ENCODE measurements around the gene TXNL4A.

TXNL4A gene

GRCh38 chr18:79935925-79936324 is 52.4 kb downstream of the TXNL4A start:
- no peak for DNase-seq (ENCODE audit: low read depth, low spot score)

- no peak for DNase-seq (ENCODE audit: low read depth, low spot score)
Measured at GRCh38 chr18:79935499-79935898, 52.9 kb downstream of the TXNL4A start.

GRCh38 chr18:79935098-79935480 is 53.3 kb downstream of the TXNL4A start:
- no peak for DNase-seq (ENCODE audit: low read depth, low spot score)

- DNase-seq (ENCODE audit: low read depth, low spot score), result no peak
Measured at GRCh38 chr18:79934311-79935097, 53.9 kb downstream of the TXNL4A start.

GRCh38 chr18:79933765-79934164 is 54.6 kb downstream of the TXNL4A start:
- DNase-seq (ENCODE audit: low read depth, low spot score), result no peak

- DNase-seq (ENCODE audit: low read depth, low spot score), result no peak
Measured at GRCh38 chr18:79932907-79933306, 55.5 kb downstream of the TXNL4A start.

GRCh38 chr18:79931475-79931874 is 56.9 kb downstream of the TXNL4A start:
- no peak for DNase-seq (ENCODE audit: low read depth, low spot score)

GRCh38 chr18:79930020-79930642 is 58.2 kb downstream of the TXNL4A start:
- DNase-seq (ENCODE audit: low read depth, low spot score), result no peak

GRCh38 chr18:79928563-79928960 is 59.8 kb downstream of the TXNL4A start:
- no peak for DNase-seq (ENCODE audit: low read depth, low spot score)

GRCh38 chr18:79927607-79928562 is 60.5 kb downstream of the TXNL4A start:
- DNase-seq (ENCODE audit: low read depth, low spot score), result no peak

- no peak for DNase-seq (ENCODE audit: low read depth, low spot score)
Measured at GRCh38 chr18:79926715-79927606, 61.4 kb downstream of the TXNL4A start.

GRCh38 chr18:79926306-79926705 is 62.1 kb downstream of the TXNL4A start:
- DNase-seq (ENCODE audit: low read depth, low spot score), result no peak

- DNase-seq (ENCODE audit: low read depth, low spot score), result no peak
Measured at GRCh38 chr18:79924814-79925731, 63.3 kb downstream of the TXNL4A start.

- DNase-seq (ENCODE audit: low read depth, low spot score), result no peak
Measured at GRCh38 chr18:79923896-79924585, 64.3 kb downstream of the TXNL4A start.

GRCh38 chr18:79922971-79923411 is 65.4 kb downstream of the TXNL4A start:
- no peak for DNase-seq (ENCODE audit: low read depth, low spot score)

GRCh38 chr18:79921984-79922965 is 66.1 kb downstream of the TXNL4A start:
- no peak for DNase-seq (ENCODE audit: low read depth, low spot score)

Measured in iPS DF 19.7 (cell line).